Omental fat pad (tissue), 4 donors: ENCODE results near the gene HDAC3. TPM values are rescaled to one million over a fixed set of nuclear protein-coding genes. Genes with fewer than 3 reads are reported as not detected.

Experiments used
- ATAC-seq: fragments of 150-250 bp; one replicate; pipeline ENCODE4 v1.9.1; 2016; ENCODE audit warnings: mild to moderate bottlenecking, moderate library complexity; ENCODE audit not compliant: low FRiP score
- DNase-seq: peaks from one replicate; pipeline ENCODE4 v3.0.0-alpha.2; 2019; ENCODE audit warnings: low spot score
- total RNA-seq, 4 donors: library from RNA; depleted of rRNA; stranded (reverse); fragments of >200 nt; gene quantifications; one replicate each; pipeline ENCODE4 v1.1.0, GENCODE V29; 2016
- TF ChIP-seq, protein P1 (sequence below), 3 donors: fragments of 450-650 bp; IDR thresholded peaks; one replicate each; pipeline ENCODE4 v1.5.1; 2016 to 2017; ENCODE audit warnings: antibody characterized with exemption in 3 of 3, mild to moderate bottlenecking in 3 of 3, moderate library complexity in 2 of 3

The HDAC3 gene
- total RNA-seq, 4 donors from 2014 or later, result 31.5 to 50.6 (median 38.5) TPM

DNA sequence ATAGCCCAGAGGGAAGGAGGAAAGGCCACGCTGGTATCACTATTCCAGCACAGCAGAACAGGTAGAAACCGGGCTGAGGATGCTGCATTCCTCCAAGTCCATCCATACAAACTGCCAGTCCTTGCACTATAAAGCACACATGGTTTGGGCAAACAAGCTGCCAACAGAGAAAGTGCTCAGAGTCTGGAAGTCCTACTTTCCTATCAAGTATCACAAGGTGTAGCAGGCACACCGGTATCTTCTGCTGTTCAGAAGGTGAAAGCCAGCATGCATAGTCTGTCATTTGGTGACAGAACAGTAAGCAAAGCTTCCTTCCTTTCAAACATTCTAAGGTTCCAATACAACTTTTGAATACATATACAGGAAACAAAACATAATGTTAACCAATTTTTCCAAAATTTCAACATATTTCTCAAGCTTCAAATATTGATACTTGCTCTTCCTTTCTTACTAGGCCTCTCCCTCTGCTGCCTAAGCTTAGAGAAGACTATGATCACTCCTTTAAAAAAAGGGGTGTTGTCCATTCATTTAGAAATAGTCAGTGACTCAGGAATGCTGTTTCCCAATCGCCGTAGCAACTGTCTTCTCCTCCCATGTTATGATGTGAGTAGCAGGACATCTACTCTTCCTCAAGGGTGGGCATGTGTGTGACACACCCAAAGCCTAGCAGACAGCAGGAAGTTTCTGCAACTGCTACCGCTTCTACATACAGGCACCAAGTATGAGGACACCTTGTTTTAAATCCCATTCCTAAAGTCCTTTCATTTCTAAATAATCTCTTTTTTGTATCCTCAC lies 32.5 kb downstream of the HDAC3 start:
- DNase-seq, result no peak
- TF ChIP-seq, protein P1, sequence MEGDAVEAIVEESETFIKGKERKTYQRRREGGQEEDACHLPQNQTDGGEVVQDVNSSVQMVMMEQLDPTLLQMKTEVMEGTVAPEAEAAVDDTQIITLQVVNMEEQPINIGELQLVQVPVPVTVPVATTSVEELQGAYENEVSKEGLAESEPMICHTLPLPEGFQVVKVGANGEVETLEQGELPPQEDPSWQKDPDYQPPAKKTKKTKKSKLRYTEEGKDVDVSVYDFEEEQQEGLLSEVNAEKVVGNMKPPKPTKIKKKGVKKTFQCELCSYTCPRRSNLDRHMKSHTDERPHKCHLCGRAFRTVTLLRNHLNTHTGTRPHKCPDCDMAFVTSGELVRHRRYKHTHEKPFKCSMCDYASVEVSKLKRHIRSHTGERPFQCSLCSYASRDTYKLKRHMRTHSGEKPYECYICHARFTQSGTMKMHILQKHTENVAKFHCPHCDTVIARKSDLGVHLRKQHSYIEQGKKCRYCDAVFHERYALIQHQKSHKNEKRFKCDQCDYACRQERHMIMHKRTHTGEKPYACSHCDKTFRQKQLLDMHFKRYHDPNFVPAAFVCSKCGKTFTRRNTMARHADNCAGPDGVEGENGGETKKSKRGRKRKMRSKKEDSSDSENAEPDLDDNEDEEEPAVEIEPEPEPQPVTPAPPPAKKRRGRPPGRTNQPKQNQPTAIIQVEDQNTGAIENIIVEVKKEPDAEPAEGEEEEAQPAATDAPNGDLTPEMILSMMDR (IDR thresholded peaks at IDR 0.05), result no peak
- ATAC-seq, result peak; percentile 96

DNA sequence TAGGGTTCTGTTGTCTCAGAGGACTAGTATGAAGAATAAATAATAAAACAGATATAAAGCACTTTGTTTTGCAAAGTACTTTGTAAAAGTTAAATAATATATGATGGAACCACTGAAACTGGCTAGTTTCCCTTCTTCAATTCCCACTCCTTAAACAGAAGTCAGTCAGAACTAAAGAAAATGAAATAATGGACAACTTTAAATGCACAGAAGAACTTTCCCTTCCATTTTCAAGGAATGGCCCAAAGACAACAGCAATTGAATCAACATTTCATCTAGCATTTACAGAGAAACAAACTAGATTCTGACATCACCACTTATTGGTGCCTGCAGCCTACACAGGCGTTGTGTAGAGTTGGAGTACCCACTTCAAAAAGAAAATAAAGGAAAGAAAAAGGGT lies 34.0 kb downstream of the HDAC3 start:
- ATAC-seq, result no peak
- TF ChIP-seq, protein P1 (IDR thresholded peaks at IDR 0.05), result no peak
- DNase-seq, result no peak

DNA sequence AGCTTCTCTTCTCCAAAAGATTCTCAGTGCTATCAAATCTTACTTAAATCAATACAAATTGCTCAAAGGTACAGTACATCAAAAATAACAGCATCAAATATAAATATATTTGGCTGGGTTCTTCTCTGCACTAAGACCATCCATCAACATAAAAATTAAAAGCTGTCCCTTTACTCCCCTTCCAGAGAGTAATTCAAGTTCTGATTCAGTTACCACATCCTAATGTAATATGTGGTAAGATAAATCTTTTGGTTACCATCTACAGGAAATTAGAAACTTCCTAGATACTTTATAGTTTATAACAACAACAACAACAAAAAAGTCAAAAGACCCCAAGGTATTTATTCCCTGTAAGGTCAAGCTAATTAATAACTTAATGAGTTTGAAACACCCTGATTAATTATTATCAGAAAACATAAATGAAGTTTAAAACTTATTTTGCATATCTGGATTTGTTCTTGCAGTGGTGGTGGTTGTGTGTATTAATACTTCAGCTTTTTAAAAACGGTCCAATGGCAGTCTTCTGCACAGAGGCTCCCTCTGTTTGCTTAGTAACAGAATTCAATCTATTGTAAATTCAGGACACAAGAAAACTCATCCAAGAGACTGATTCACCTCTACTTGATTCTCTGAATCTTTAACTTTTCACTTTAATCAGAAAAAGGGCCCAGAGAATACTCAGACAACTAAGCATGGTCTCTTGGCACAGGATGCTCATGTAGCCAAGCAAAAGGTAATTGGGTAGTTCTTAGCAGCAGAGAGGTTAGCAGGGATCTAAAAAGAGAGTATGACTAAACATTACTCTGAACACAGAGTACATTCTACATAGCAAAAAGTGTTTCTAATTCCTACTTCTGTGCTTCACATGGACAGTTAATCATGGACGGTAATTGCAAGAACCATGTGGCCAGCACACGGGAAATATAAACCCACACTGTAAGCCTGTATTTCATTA lies 38.0 kb downstream of the HDAC3 start:
- TF ChIP-seq, protein P1 (IDR thresholded peaks at IDR 0.05), result no peak
- ATAC-seq (no peak), DNase-seq (no peak)

DNA sequence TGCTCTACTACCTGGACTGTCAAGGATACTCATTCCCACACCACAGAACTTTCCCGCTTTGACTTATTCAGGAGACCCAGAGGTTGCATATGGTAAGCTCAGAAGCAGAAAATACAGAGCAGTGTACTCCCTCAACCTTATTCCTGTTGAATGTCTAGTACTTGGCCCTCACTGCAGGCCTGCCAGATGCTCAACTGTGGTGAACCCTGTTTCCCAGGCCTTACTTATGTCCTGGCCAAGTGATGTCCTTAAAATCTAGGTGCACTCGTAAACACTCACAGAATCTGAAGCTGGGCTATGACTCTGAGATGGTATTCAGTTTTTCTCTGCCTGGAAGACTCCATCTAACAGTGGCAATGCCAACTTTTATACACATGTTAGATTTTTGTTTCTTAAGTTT lies 38.8 kb downstream of the HDAC3 start:
- TF ChIP-seq, protein P1 (IDR thresholded peaks at IDR 0.05), result no peak
- ATAC-seq (no peak), DNase-seq (no peak)

DNA sequence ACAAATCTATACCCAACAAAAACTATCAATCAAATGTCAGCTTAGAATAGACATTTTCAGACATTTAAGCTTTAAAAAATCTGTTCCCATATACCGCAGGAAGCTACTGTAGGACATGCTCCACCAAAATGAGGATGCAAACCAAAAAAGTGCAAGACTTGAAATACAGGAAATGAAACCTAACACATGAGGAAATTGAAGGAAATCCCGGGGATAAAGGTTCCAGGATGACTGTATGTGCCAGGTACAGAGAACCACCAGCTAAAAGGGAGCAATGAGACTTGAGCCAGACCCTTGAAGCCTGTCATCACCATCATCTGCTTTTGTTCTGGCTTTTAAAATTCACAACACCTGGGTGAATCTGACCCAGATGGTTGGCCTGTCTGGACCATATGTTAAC lies 39.3 kb downstream of the HDAC3 start:
- TF ChIP-seq, protein P1 (IDR thresholded peaks at IDR 0.05), result no peak
- ATAC-seq (no peak), DNase-seq (no peak)

DNA sequence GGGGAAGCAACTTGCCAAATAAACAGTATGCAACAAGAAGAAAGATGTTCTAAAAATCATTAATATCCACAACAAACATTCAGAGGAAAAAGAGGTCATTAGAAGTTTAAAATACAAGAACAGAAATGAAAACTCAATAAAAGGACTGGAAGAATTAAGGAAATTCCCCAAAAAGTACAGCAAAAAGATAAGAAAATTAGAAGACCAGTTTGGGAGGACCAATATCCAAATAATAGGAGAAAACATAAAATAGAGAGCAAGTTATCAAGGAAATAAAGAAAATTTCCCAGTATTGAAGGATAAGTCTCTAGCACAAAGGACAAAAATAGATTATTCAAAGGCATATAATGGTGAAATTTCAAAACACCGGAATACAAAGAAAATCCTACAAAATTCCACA lies 39.8 kb downstream of the HDAC3 start:
- no peak for DNase-seq
- TF ChIP-seq, protein P1 (IDR thresholded peaks at IDR 0.05), result no peak
- ATAC-seq, result no peak
